Measurements from ENCODE around the gene NFATC2IP. TPM values are rescaled to one million over a fixed set of nuclear protein-coding genes. Genes with fewer than 3 reads are reported as not detected.

NFATC2IP gene
- total RNA-seq, 1 donor from 2014 or later = 20.8 TPM

GRCh38 chr16:29009050-29009837 is 58.5 kb downstream of the NFATC2IP start:
- no peak for TF ChIP-seq CTCF (IDR thresholded peaks at IDR 0.05; ENCODE audit: insufficient read depth, low read length, poor library complexity, severe bottlenecking)
- Histone ChIP-seq H3K36me3 (ENCODE audit: control insufficient read depth, insufficient read depth, low read length) (no peaks in the 10 kb centered on the region), H3K4me3 (ENCODE audit: low read depth, low read length) (no peak overlapping the region), H3K27me3 (ENCODE audit: control insufficient read depth, insufficient read depth, low read length) (no peaks in the 10 kb centered on the region)
- DNase-seq (ENCODE audit: low read depth) = no peak

- Histone ChIP-seq H3K4me3 (ENCODE audit: low read depth, low read length) (no peak overlapping the region), H3K36me3 (ENCODE audit: control insufficient read depth, insufficient read depth, low read length) (no peaks in the 10 kb centered on the region), H3K27me3 (ENCODE audit: control insufficient read depth, insufficient read depth, low read length) (no peaks in the 10 kb centered on the region)
- no peak for DNase-seq (ENCODE audit: low read depth)
- no peak for TF ChIP-seq CTCF (IDR thresholded peaks at IDR 0.05; ENCODE audit: insufficient read depth, low read length, poor library complexity, severe bottlenecking)
These were observed 59.1 kb downstream of the NFATC2IP start for GRCh38 chr16:29009838-29010166.

- Histone ChIP-seq H3K4me3 (ENCODE audit: low read depth, low read length) (no peak overlapping the region), H3K27me3 (ENCODE audit: control insufficient read depth, insufficient read depth, low read length) (no peaks in the 10 kb centered on the region), H3K36me3 (ENCODE audit: control insufficient read depth, insufficient read depth, low read length) (no peaks in the 10 kb centered on the region)
- peak; percentile 27 for TF ChIP-seq CTCF (IDR thresholded peaks at IDR 0.05; ENCODE audit: insufficient read depth, low read length, poor library complexity, severe bottlenecking)
- no peak for DNase-seq (ENCODE audit: low read depth)
These were observed 60.4 kb downstream of the NFATC2IP start for GRCh38 chr16:29011112-29011511.

- TF ChIP-seq CTCF (IDR thresholded peaks at IDR 0.05; ENCODE audit: insufficient read depth, low read length, poor library complexity, severe bottlenecking) = no peak
- H3K27me3 ChIP-seq (ENCODE audit: control insufficient read depth, insufficient read depth, low read length) = no peaks in the 10 kb centered on the region
- no peak for DNase-seq (ENCODE audit: low read depth)
- no peaks in the 10 kb centered on the region for H3K36me3 ChIP-seq (ENCODE audit: control insufficient read depth, insufficient read depth, low read length)
- no peak overlapping the region for H3K4me3 ChIP-seq (ENCODE audit: low read depth, low read length)
These were observed 61.1 kb downstream of the NFATC2IP start for GRCh38 chr16:29011851-29012250.

- no peak for TF ChIP-seq CTCF (IDR thresholded peaks at IDR 0.05; ENCODE audit: insufficient read depth, low read length, poor library complexity, severe bottlenecking)
- Histone ChIP-seq H3K36me3 (ENCODE audit: control insufficient read depth, insufficient read depth, low read length) (no peaks in the 10 kb centered on the region), H3K4me3 (ENCODE audit: low read depth, low read length) (no peak overlapping the region), H3K27me3 (ENCODE audit: control insufficient read depth, insufficient read depth, low read length) (no peaks in the 10 kb centered on the region)
- DNase-seq (ENCODE audit: low read depth) = no peak
These were observed 62.3 kb downstream of the NFATC2IP start for GRCh38 chr16:29012913-29013553.
